Uterus (tissue), 4 donors: ENCODE results near the gene MED10. TPM values are rescaled to one million over a fixed set of nuclear protein-coding genes. Genes with fewer than 3 reads are reported as not detected.

ENCODE experiments used
- DNase-seq, 2 donors: peaks; one replicate each; pipeline ENCODE4 v3.0.0-alpha.2; 2019 to 2020
- H3K27ac ChIP-seq, 2 donors: fragments of 200-600 bp; sonication (generic); 1 replicate in 1 of 2; 2 replicates in 1 of 2; pipeline ENCODE4 v1.5.1; 2016 to 2018
- H3K27me3 ChIP-seq, 2 donors: fragments of 200-600 bp; sonication (generic); one replicate each; pipeline ENCODE4 v1.5.1; 2018 to 2019; ENCODE audit warnings: control low read depth in 1 of 2
- H3K36me3 ChIP-seq, 2 donors: fragments of 200-600 bp; sonication (generic); one replicate each; pipeline ENCODE4 v1.5.1; 2019; ENCODE audit warnings: control low read depth in 1 of 2
- H3K4me1 ChIP-seq, 2 donors: fragments of 200-600 bp; sonication (generic); one replicate each; pipeline ENCODE4 v1.5.1; 2018 to 2019; ENCODE audit warnings: control low read depth in 1 of 2
- H3K4me3 ChIP-seq, 2 donors: fragments of 200-600 bp; sonication (generic); 1 replicate in 1 of 2; 2 replicates in 1 of 2; pipeline ENCODE4 v1.5.1; 2018 to 2019; ENCODE audit warnings: mild to moderate bottlenecking in 1 of 2
- H3K9me3 ChIP-seq, 2 donors: fragments of 200-600 bp; sonication (generic); one replicate each; pipeline ENCODE4 v1.5.1; 2019; ENCODE audit warnings: control low read depth in 1 of 2
- POLR2A ChIP-seq, 2 donors: fragments of 450-650 bp; IDR thresholded peaks; one replicate each; pipeline ENCODE4 v1.6.1; 2016; ENCODE audit warnings: antibody characterized with exemption in 2 of 2, mild to moderate bottlenecking in 1 of 2, moderate library complexity in 1 of 2
- intact Hi-C: fragments of 100-400 bp; cut with DNase I; formaldehyde crosslinking; loops from one replicate; pipeline ENCODE4 v1.15.1; 2023; ENCODE audit warnings: low total_unique reads
- total RNA-seq, 4 donors: library from RNA; depleted of rRNA in 3 of 4; stranded (reverse); fragments of >200 nt in 3 of 4; gene quantifications; one replicate each; pipeline versions ENCODE4 v1.1.0 to v1.2.4, GENCODE V29; 2014 to 2023
- TF ChIP-seq, protein P1 (sequence below), 4 experiments: fragments of 200-600 bp in 2 of 4; fragments of 450-650 bp in 2 of 4; sonication (generic) in 2 of 4; IDR thresholded peaks; one replicate each; pipeline ENCODE4 v1.5.1; 2016 to 2019; ENCODE audit warnings: antibody characterized with exemption in 4 of 4, mild to moderate bottlenecking in 2 of 4, moderate library complexity in 1 of 4
- donor health status: DM: yes; HTN: yes; CAD: no.

Gene MED10
- total RNA-seq, 4 donors from 2014 or later, result 5.1 to 32.6 (median 20.6) TPM

DNA sequence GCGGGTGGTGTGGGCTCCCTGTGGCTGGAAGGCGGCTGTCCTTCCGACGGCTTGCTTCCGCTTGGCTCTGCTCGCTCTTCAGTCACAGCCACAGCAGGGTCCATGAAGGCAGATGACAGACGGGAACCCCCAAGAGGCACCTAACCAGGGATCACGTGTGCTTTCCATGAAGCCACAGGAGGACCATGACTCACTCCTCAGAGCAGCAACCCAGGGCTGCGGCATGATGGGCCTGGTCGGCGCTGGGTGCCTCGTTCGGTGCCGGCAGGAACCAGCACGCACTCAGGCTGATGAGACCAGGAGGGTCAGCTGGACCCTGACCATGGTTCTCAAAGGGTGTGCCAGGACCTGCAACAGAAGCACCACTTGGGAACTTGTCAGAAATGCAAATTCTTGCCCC lies 32.8 kb upstream of the MED10 start:
- Histone ChIP-seq H3K4me3 (no peak overlapping the region), H3K9me3 (no peaks in the 10 kb centered on the region), H3K36me3 (no peaks in the 10 kb centered on the region), H3K4me1 (no peaks in the 10 kb centered on the region), H3K27me3 (no peaks in the 10 kb centered on the region), H3K27ac (no peak overlapping the region)
- no peak for DNase-seq
- TF ChIP-seq, protein P1, sequence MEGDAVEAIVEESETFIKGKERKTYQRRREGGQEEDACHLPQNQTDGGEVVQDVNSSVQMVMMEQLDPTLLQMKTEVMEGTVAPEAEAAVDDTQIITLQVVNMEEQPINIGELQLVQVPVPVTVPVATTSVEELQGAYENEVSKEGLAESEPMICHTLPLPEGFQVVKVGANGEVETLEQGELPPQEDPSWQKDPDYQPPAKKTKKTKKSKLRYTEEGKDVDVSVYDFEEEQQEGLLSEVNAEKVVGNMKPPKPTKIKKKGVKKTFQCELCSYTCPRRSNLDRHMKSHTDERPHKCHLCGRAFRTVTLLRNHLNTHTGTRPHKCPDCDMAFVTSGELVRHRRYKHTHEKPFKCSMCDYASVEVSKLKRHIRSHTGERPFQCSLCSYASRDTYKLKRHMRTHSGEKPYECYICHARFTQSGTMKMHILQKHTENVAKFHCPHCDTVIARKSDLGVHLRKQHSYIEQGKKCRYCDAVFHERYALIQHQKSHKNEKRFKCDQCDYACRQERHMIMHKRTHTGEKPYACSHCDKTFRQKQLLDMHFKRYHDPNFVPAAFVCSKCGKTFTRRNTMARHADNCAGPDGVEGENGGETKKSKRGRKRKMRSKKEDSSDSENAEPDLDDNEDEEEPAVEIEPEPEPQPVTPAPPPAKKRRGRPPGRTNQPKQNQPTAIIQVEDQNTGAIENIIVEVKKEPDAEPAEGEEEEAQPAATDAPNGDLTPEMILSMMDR (IDR thresholded peaks at IDR 0.05), result no peak
- no peak for TF ChIP-seq POLR2A (IDR thresholded peaks at IDR 0.05)
- intact Hi-C loops, result no loop called here

- no peaks in the 10 kb centered on the region for H3K4me1 ChIP-seq
- no peak for TF ChIP-seq POLR2A (IDR thresholded peaks at IDR 0.05)
- TF ChIP-seq, protein P1 (IDR thresholded peaks at IDR 0.05), result no peak
- H3K27ac ChIP-seq, result no peak overlapping the region
- intact Hi-C loops, result no loop called here
- no peaks in the 10 kb centered on the region for H3K36me3 ChIP-seq
- H3K9me3 ChIP-seq, result no peaks in the 10 kb centered on the region
- H3K4me3 ChIP-seq, result no peak overlapping the region
- DNase-seq, result no peak
- no peaks in the 10 kb centered on the region for H3K27me3 ChIP-seq
These were observed 32.1 kb upstream of the MED10 start for GRCh38 chr5:6410421-6410820.

DNA sequence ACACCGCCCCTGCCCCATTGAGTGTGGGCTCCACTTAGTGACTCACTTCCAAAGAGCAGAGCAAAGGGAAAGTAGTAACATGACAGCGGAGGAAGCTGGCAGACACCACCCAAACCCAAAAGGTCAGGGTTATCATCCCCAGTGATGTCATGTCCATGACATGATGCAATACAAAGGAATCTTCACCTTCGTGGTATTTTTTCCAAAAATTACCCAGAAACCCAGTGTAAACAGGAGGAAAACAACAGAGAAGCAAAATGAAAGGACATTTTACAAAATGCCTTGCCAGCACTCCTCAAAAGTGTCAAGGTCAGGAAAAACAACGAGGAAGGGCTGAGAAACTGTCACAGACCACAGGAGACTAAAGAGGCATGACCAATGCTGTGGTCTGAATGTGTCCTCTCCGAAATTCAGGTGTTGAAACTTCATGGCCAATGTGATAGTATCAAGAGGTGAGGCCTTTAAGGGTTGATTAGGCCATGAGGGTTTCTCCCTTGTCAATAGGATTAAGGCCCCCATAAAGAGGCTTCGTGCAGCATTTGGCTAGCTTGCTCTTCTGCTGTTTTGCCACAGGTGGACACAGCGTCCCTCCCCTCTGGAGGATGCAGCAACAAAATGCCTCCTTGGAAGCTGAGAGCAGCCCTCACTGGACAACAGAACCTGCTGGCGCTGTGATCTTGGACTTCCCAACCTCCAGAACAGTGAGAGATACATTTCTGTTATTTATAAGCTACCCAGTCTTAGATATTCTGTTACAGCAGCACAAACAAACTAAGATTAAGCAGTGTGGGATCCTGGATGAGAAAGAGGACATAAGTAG lies 30.5 kb upstream of the MED10 start:
- no peak overlapping the region for H3K27ac ChIP-seq
- no peak for TF ChIP-seq POLR2A (IDR thresholded peaks at IDR 0.05)
- TF ChIP-seq, protein P1 (IDR thresholded peaks at IDR 0.05), result no peak

GRCh38 chr5:6408260-6408596 lies 29.9 kb upstream of the MED10 start:
- intact Hi-C loops, result no loop called here
- TF ChIP-seq POLR2A (IDR thresholded peaks at IDR 0.05), result no peak
- TF ChIP-seq, protein P1 (IDR thresholded peaks at IDR 0.05), result no peak
- no peak overlapping the region for H3K4me3 ChIP-seq
- H3K27me3 ChIP-seq, result no peaks in the 10 kb centered on the region
- H3K4me1 ChIP-seq, result no peaks in the 10 kb centered on the region
- no peak overlapping the region for H3K27ac ChIP-seq
- DNase-seq, result no peak
- no peaks in the 10 kb centered on the region for H3K36me3 ChIP-seq
- no peaks in the 10 kb centered on the region for H3K9me3 ChIP-seq

More for the DNA sequence above, 30.5 kb upstream of the MED10 start:
- H3K36me3 ChIP-seq, result no peaks in the 10 kb centered on the region
- no peak overlapping the region for H3K4me3 ChIP-seq
- intact Hi-C loops, result no loop called here
- no peak for DNase-seq
- H3K9me3 ChIP-seq, result no peaks in the 10 kb centered on the region
- H3K4me1 ChIP-seq, result no peaks in the 10 kb centered on the region
- H3K27me3 ChIP-seq, result no peaks in the 10 kb centered on the region

DNA sequence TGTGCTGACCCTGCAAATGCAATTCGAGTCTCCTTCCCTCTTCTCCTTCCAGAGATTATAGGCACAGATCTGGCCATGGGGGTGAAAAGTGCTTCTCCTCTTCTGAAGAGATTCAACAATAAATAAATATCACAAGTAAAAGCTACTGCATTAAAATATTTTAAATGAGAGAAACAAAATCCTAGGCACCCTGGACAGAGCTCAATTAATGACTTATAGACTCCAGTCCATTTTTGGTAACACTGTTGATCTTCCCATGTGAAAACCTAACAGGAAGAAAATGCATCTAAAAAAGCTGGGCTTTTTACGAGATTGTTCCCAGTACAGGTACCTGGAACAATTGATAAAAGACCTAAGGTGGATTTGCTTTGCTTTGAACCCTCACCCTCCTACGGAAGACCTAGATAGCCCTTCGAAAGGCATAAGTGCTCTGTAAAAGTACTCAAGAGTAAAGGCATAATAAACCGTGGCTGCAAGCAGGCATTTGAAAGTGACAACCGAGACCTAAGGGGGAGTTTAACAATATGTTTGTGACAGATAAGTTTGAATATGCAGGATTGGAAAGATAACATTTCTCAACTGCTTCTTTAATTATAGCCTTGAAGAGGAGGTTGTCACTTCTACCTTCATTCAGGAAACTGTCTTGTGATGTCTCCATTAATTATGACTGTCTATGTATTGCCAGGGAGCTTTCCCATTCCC lies 29.4 kb upstream of the MED10 start:
- no peaks in the 10 kb centered on the region for H3K9me3 ChIP-seq
- H3K36me3 ChIP-seq, result no peaks in the 10 kb centered on the region
- H3K27me3 ChIP-seq, result no peaks in the 10 kb centered on the region
- no peak overlapping the region for H3K4me3 ChIP-seq
- no peak for DNase-seq
- TF ChIP-seq, protein P1 (IDR thresholded peaks at IDR 0.05), result no peak
- TF ChIP-seq POLR2A (IDR thresholded peaks at IDR 0.05), result no peak
- no peak overlapping the region for H3K27ac ChIP-seq
- intact Hi-C loops, result no loop called here
- no peaks in the 10 kb centered on the region for H3K4me1 ChIP-seq
